Measurements from ENCODE around the gene SLC12A7. TPM values are rescaled to one million over a fixed set of nuclear protein-coding genes. Genes with fewer than 3 reads are reported as not detected.
"Not testable (repeated sequence)": the region's sequence is repeated elsewhere in the genome, so short reads cannot be mapped to it uniquely, and the experiment has no call there.

Gene SLC12A7
- total RNA-seq: 10 to 100 TPM; 32.6 to 34.2 TPM

DNA sequence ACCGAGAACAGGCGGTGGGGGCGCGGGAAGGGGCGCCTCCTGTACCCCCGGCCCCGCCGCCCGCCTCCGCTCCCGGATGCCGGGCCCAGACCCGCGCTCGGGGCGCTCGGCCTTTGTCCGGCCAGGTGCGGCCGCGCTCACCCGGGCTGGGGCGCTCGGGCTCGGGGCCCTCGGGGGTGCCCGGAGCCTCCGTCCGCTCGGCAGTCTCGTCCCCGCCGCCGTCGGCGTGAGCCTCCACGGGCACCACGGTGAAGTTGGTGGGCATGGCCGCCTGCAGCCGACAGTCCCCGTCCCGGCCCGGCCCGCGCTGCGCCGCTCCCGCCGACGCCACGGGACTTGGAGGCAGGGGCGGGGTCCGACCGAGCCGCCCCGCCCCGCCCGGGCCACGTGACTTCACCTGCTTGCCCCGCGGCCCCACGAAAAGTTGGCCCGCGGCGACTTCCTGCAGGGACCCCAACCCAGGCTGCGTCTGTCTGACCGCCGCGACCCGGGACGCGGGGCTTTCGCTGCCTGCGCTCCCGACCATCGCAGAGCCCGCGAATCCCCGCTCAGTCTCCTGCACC, at the start of gene SLC12A7:
TSS of gene SLC12A7 (minus strand) at position 337 of the 563 bp plus-strand sequence. CDS start at position 265, 72 bp downstream.
- no peaks in the 10 kb centered on the region for H3K9me3 Mint-ChIP-seq
- POLR2A ChIA-PET: no interaction called here
- peaks cover 28% of the 10 kb centered on the region for H3K4me1 Mint-ChIP-seq
- peaks cover 13% of the 10 kb centered on the region for H3K27me3 Mint-ChIP-seq
- H3K27ac Mint-ChIP-seq: no peak within 1 kb of the TSS
- peaks cover 3% of the 10 kb centered on the region for H3K36me3 Mint-ChIP-seq (ENCODE audit: low read depth)
- H3K4me3 Mint-ChIP-seq: peak within 1 kb of the TSS; percentile 82
- DNase-seq: peak; percentile 65
- CTCF ChIA-PET: no interaction called here

DNA sequence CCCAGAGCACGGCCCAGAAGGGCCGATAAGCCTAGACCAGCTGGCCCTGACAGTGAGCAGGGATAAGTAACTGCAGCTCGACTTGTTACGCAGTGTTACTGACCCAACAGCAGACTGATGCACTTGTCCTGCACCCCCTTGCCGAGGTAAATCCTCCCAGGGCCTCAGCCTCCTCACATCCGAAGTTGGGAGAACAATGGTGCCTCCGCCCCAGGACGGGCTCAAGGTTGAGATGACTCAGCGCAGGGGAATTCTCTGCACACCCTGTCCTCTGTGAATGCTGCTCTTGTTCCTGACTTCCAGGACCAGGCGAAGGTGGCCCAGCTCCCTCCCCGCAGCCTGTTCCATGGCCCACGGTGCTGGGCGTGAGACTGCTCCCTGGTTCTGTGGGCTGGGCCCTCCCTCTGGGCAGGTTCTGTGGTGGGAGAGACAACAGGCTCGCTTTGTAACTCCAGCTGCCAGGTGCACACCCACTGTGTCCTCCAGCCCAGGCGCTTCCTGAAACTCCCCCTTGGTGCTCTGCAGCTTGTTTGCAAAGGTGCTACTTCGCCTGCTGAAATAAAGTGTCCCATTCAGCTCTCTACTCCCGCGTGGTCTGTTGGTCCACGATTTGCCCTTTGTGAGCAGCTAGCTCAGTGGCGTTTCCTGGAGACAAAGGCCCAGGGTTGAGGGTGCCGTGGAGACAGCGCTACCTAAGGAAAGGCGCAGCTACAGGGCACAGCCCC, 49.4 kb upstream of the SLC12A7 start:
- H3K27ac Mint-ChIP-seq: no peak overlapping the region
- H3K36me3 Mint-ChIP-seq (ENCODE audit: low read depth): no peaks in the 10 kb centered on the region
- POLR2A ChIA-PET: no interaction called here
- CTCF ChIA-PET: interaction anchor here (2.0 kb wide), 1 partner anchor 13 kb away, joined by 6 read pairs; no protein-coding TSS in a partner anchor
- H3K27me3 Mint-ChIP-seq: peaks cover 22% of the 10 kb centered on the region
- no peak overlapping the region for H3K4me3 Mint-ChIP-seq
- no peaks in the 10 kb centered on the region for H3K9me3 Mint-ChIP-seq
- no peak for DNase-seq
- H3K4me1 Mint-ChIP-seq: no peaks in the 10 kb centered on the region

- Mint-ChIP-seq H3K4me1 (no peaks in the 10 kb centered on the region), H3K27me3 (peaks cover 24% of the 10 kb centered on the region), H3K9me3 (no peaks in the 10 kb centered on the region), H3K27ac (no peak overlapping the region), H3K36me3 (ENCODE audit: low read depth) (no peaks in the 10 kb centered on the region), H3K4me3 (no peak overlapping the region)
- DNase-seq: no peak
- CTCF ChIA-PET: no interaction called here
- POLR2A ChIA-PET: no interaction called here
Measured at GRCh38 chr5:1159774-1160406, 48.0 kb upstream of the SLC12A7 start.

GRCh38 chr5:1159341-1159675, 47.4 kb upstream of the SLC12A7 start:
- ChIA-PET POLR2A (no interaction called here), CTCF (no interaction called here)
- Mint-ChIP-seq H3K9me3 (no peaks in the 10 kb centered on the region), H3K27me3 (peaks cover 27% of the 10 kb centered on the region), H3K4me3 (no peak overlapping the region), H3K27ac (no peak overlapping the region), H3K36me3 (ENCODE audit: low read depth) (no peaks in the 10 kb centered on the region), H3K4me1 (no peaks in the 10 kb centered on the region)
- DNase-seq: no peak

DNA sequence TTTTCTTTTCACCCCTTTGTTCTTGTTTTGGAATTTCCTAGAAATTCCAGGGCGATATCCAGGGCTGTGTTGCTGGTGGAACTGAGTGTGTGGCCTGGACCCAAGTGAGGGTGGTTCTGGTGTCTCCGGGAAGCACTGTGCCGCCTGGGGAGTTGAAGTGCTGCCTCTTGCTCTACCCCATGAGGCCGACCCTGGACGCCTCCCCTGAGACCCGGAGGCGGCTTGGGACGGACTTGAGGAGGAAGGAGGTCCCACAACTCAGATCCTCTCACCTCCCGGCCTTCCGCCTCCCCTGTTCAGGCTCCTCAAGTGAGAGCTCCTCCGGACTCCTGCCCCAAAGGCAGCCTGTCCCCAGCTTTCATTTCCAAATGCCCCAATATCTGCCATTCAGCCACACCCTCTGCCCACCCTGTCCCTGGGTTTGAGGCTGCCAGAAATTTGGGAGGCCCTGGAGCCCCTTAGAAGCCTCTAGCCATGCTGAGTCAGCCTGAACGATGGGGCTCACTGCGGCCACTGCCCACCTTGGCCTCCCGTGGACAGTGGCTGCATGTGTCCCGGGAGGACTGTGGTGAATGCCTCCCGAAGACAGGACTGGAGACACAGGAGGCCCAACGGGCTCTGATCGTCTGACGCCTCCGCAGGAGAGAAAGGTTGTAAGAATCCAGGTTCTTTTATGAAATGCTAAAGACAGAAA, 46.9 kb upstream of the SLC12A7 start:
- POLR2A ChIA-PET: no interaction called here
- no peak overlapping the region for H3K4me3 Mint-ChIP-seq
- peaks cover 32% of the 10 kb centered on the region for H3K27me3 Mint-ChIP-seq
- H3K4me1 Mint-ChIP-seq: no peaks in the 10 kb centered on the region
- no peaks in the 10 kb centered on the region for H3K36me3 Mint-ChIP-seq (ENCODE audit: low read depth)
- H3K9me3 Mint-ChIP-seq: no peaks in the 10 kb centered on the region
- DNase-seq: no peak
- CTCF ChIA-PET: no interaction called here
- no peak overlapping the region for H3K27ac Mint-ChIP-seq

DNA sequence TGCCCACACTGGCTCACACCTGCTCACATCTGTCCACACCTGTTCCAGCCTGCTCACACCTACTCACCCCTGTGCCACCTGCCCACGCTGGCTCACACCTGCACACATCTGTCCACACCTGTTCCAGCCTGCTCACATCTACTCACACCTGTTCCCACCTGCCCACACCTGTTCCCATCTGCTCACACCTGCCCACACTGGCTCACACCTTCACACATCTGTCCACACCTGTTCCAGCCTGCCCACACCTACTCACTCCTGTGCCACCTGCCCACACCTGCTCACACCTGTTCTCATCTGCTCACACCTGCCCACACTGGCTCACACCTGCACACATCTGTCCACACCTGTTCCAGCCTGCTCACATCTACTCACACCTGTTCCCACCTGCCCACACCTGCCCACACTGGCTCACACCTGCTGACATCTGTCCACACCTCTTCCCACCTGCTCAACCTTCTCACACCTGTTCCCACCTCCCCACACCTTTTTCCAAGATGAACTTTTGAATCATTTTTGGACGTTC, 45.7 kb upstream of the SLC12A7 start:
- peaks cover 35% of the 10 kb centered on the region for H3K27me3 Mint-ChIP-seq
- H3K4me1 Mint-ChIP-seq; H3K9me3 Mint-ChIP-seq; H3K27ac Mint-ChIP-seq; H3K4me3 Mint-ChIP-seq; CTCF ChIA-PET; POLR2A ChIA-PET; DNase-seq; H3K36me3 Mint-ChIP-seq (ENCODE audit: low read depth): not testable (repeated sequence)

DNA sequence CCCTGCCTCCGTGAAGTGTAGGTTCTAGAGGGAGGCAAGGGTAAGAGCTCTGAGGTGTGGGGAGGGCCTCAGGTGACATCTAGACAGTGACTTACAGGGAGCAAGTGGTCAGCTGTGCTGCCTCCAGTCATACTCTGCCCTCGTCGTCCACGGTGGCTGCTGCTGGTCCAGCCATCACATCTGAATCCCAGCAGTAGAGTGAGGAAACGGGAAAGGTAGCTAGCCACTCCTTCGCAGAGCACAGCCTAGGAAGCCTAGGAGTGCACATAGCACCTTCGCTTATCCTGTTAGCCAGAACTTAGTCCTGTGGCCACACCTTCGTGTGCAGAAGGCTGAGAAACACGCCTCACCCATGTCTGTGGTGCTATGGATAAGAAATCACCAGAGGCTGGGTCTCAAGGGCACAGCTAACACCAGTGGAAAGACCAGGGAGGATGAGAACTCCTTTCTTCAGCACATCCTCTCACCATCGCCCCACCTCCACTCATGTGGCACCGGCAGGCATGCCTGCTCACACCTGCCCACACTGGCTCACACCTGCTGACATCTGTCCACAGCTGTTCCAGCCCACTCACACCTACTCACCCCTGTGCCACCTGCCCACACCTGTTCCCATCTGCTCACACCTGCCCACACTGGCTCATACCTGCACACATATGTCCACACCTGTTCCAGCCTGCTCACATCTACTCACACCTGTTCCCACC, 45.0 kb upstream of the SLC12A7 start:
- no peak overlapping the region for H3K4me3 Mint-ChIP-seq
- H3K9me3 Mint-ChIP-seq: no peaks in the 10 kb centered on the region
- no peak for DNase-seq
- no peak overlapping the region for H3K27ac Mint-ChIP-seq
- ChIA-PET POLR2A (no interaction called here), CTCF (no interaction called here)
- peaks cover 4% of the 10 kb centered on the region for H3K4me1 Mint-ChIP-seq
- H3K27me3 Mint-ChIP-seq: peaks cover 35% of the 10 kb centered on the region
- H3K36me3 Mint-ChIP-seq (ENCODE audit: low read depth): no peaks in the 10 kb centered on the region

GRCh38 chr5:1156033-1156753, 44.3 kb upstream of the SLC12A7 start:
- ChIA-PET CTCF (no interaction called here), POLR2A (no interaction called here)
- peaks cover 4% of the 10 kb centered on the region for H3K4me1 Mint-ChIP-seq
- no peaks in the 10 kb centered on the region for H3K9me3 Mint-ChIP-seq
- H3K27ac Mint-ChIP-seq: no peak overlapping the region
- no peak overlapping the region for H3K4me3 Mint-ChIP-seq
- no peaks in the 10 kb centered on the region for H3K36me3 Mint-ChIP-seq (ENCODE audit: low read depth)
- peaks cover 36% of the 10 kb centered on the region for H3K27me3 Mint-ChIP-seq
- DNase-seq: no peak

GRCh38 chr5:1155191-1156032, 43.5 kb upstream of the SLC12A7 start:
- Mint-ChIP-seq H3K36me3 (ENCODE audit: low read depth) (no peaks in the 10 kb centered on the region), H3K27me3 (peaks cover 39% of the 10 kb centered on the region), H3K27ac (no peak overlapping the region), H3K9me3 (no peaks in the 10 kb centered on the region), H3K4me1 (peaks cover 4% of the 10 kb centered on the region), H3K4me3 (no peak overlapping the region)
- no peak for DNase-seq
- ChIA-PET POLR2A (no interaction called here), CTCF (no interaction called here)

GRCh38 chr5:1153428-1153827, 41.6 kb upstream of the SLC12A7 start:
- CTCF ChIA-PET: no interaction called here
- H3K27me3 Mint-ChIP-seq: peaks cover 36% of the 10 kb centered on the region
- no peak overlapping the region for H3K27ac Mint-ChIP-seq
- H3K4me3 Mint-ChIP-seq: no peak overlapping the region
- DNase-seq: no peak
- POLR2A ChIA-PET: no interaction called here
- H3K4me1 Mint-ChIP-seq: peaks cover 4% of the 10 kb centered on the region
- no peaks in the 10 kb centered on the region for H3K36me3 Mint-ChIP-seq (ENCODE audit: low read depth)
- no peaks in the 10 kb centered on the region for H3K9me3 Mint-ChIP-seq

DNA sequence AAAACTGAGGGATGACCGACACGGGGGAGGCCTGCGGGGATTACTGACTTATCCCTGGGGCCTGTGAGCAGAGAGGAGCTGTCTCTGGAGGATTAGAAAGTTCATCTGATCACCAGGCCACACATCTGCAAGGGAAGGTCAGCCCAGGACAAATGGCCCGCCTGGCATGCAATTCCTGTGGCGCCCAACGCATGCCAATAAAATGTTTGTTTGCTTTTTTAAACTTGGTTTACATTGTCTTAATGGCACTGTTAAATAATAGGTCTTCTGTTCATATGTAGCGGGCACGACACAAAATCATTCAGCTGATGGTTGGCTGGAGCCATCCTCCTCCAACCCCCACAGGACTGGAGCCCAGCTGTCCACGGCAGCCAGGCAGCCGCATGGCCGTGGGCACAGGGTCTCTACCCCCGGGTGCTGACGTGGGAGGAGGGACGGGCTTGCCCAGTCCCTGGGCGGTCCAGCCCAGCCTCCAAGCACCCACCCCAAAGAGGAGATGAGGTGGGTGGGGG, 41.0 kb upstream of the SLC12A7 start:
- no peak for DNase-seq
- Mint-ChIP-seq H3K36me3 (ENCODE audit: low read depth) (no peaks in the 10 kb centered on the region), H3K9me3 (no peaks in the 10 kb centered on the region), H3K4me3 (no peak overlapping the region), H3K4me1 (peaks cover 4% of the 10 kb centered on the region), H3K27ac (no peak overlapping the region), H3K27me3 (peaks cover 32% of the 10 kb centered on the region)
- ChIA-PET POLR2A (interaction anchor here (0.5 kb wide), 1 partner anchor 173 kb away, joined by 3 read pairs; no protein-coding TSS in a partner anchor), CTCF (interaction anchor here (1.4 kb wide), 1 partner anchor 492 kb away, joined by 3 read pairs; no protein-coding TSS in a partner anchor)
